Stimulated activated naive CD8-positive, alpha-beta T cell treated with anti-CD3 and anti-CD28 coated beads, Interleukin-15, Interleukin-2, amounts not matched to agents 100 ng/mL and 50 ng/mL, for 24 hours (primary cell): ENCODE data around the gene RWDD1.
"Not testable (repeated sequence)": the region's sequence is repeated elsewhere in the genome, so short reads cannot be mapped to it uniquely, and the experiment has no call there.

ENCODE experiments used
- H3K27ac Mint-ChIP-seq: one replicate; pipeline ENCODE4 v1.8.0; 2021; ENCODE audit warnings: mild to moderate bottlenecking, mixed read lengths
- H3K27me3 Mint-ChIP-seq: one replicate; pipeline ENCODE4 v1.8.0; 2021; ENCODE audit warnings: mixed read lengths
- H3K36me3 Mint-ChIP-seq: one replicate; pipeline ENCODE4 v1.8.0; 2021; ENCODE audit warnings: low read depth, mixed read lengths
- H3K4me1 Mint-ChIP-seq: one replicate; pipeline ENCODE4 v1.8.0; 2021; ENCODE audit warnings: low read depth, mixed read lengths
- H3K4me3 Mint-ChIP-seq: one replicate; pipeline ENCODE4 v1.8.0; 2021; ENCODE audit warnings: mild to moderate bottlenecking, mixed read lengths
- H3K9me3 Mint-ChIP-seq: one replicate; pipeline ENCODE4 v1.8.0; 2021; ENCODE audit warnings: mixed read lengths

RWDD1 gene

GRCh38 chr6:116568821-116569755, 2.2 kb upstream of the RWDD1 start:
- peaks cover 8% of the 10 kb centered on the region for H3K36me3 Mint-ChIP-seq
- H3K9me3 Mint-ChIP-seq = no peaks in the 10 kb centered on the region
- H3K27me3 Mint-ChIP-seq = peaks cover 4% of the 10 kb centered on the region
- peaks cover 48% of the 10 kb centered on the region for H3K4me1 Mint-ChIP-seq
- H3K4me3 Mint-ChIP-seq = peak overlapping the region; percentile 100
- no peak overlapping the region for H3K27ac Mint-ChIP-seq

GRCh38 chr6:116571683-116572000, 338 bp downstream of the RWDD1 start:
- Mint-ChIP-seq H3K4me1 (peaks cover 51% of the 10 kb centered on the region), H3K4me3 (peak overlapping the region; percentile 100), H3K27me3 (no peaks in the 10 kb centered on the region), H3K9me3 (no peaks in the 10 kb centered on the region), H3K27ac (peak overlapping the region; percentile 93), H3K36me3 (peaks cover 26% of the 10 kb centered on the region)

GRCh38 chr6:116572162-116572561, 858 bp downstream of the RWDD1 start:
- Mint-ChIP-seq H3K36me3 (peaks cover 30% of the 10 kb centered on the region), H3K9me3 (no peaks in the 10 kb centered on the region), H3K27ac (peak overlapping the region; percentile 93), H3K4me1 (peaks cover 55% of the 10 kb centered on the region), H3K27me3 (no peaks in the 10 kb centered on the region), H3K4me3 (peak overlapping the region; percentile 100)

DNA sequence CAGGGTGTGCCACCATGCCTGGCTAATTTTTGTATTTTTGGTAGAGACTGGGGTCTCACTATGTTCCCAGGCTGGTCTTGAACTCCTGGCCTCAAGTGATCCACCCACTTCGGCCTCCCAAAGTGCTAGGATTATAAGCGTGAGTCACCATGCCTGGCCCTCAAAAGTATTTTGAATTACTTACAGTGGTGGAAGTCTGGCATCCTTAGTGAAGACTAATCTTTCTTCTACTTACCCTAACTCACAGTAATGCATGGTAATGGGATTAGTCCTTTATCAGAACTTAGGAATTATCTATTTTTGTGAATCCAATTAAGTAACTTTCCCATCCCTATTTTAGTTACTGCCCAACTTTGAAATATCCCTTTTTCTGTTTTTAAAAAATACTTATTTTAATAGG, 3.9 kb downstream of the RWDD1 start:
- Mint-ChIP-seq H3K27ac (no peak overlapping the region), H3K4me3 (no peak overlapping the region), H3K27me3 (no peaks in the 10 kb centered on the region), H3K36me3 (peaks cover 53% of the 10 kb centered on the region), H3K4me1 (peaks cover 53% of the 10 kb centered on the region), H3K9me3 (no peaks in the 10 kb centered on the region)

DNA sequence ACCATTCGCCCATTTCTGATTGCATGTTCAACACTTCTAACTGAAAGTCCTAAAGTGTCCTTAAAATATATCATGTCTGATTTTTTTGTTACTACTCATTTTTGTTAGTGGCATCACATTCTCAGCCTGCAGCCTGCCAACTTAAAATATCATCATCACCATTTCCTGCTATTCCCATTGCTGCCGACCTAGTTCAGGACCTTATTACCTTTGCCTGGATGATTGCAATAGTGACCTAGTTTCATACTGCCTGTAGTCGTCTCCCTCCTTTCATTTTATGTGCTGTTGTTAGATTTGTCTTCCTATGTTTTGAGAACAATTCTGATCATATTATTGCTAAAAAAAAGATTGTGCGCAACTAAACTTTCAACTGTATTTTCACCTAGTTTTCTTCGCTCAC, 6.2 kb downstream of the RWDD1 start:
- Mint-ChIP-seq H3K4me1 (peaks cover 47% of the 10 kb centered on the region), H3K36me3 (peaks cover 64% of the 10 kb centered on the region), H3K27me3 (no peaks in the 10 kb centered on the region), H3K9me3 (no peaks in the 10 kb centered on the region), H3K27ac (no peak overlapping the region), H3K4me3 (no peak overlapping the region)

- Mint-ChIP-seq H3K27ac (no peak overlapping the region), H3K4me1 (peaks cover 39% of the 10 kb centered on the region), H3K36me3 (peaks cover 67% of the 10 kb centered on the region), H3K9me3 (no peaks in the 10 kb centered on the region), H3K4me3 (no peak overlapping the region), H3K27me3 (no peaks in the 10 kb centered on the region)
Measured at GRCh38 chr6:116578335-116578734, 7.0 kb downstream of the RWDD1 start.

GRCh38 chr6:116579143-116579542, 7.8 kb downstream of the RWDD1 start:
- H3K27ac Mint-ChIP-seq = peak overlapping the region; percentile 41
- no peaks in the 10 kb centered on the region for H3K27me3 Mint-ChIP-seq
- H3K36me3 Mint-ChIP-seq = peaks cover 63% of the 10 kb centered on the region
- peaks cover 31% of the 10 kb centered on the region for H3K4me1 Mint-ChIP-seq
- no peaks in the 10 kb centered on the region for H3K9me3 Mint-ChIP-seq
- no peak overlapping the region for H3K4me3 Mint-ChIP-seq

GRCh38 chr6:116580198-116580597, 8.9 kb downstream of the RWDD1 start:
- no peaks in the 10 kb centered on the region for H3K27me3 Mint-ChIP-seq
- peaks cover 69% of the 10 kb centered on the region for H3K36me3 Mint-ChIP-seq
- H3K27ac Mint-ChIP-seq = no peak overlapping the region
- no peak overlapping the region for H3K4me3 Mint-ChIP-seq
- H3K4me1 Mint-ChIP-seq = peaks cover 26% of the 10 kb centered on the region
- H3K9me3 Mint-ChIP-seq = no peaks in the 10 kb centered on the region

- Mint-ChIP-seq H3K4me1 (no peaks in the 10 kb centered on the region), H3K27ac (no peak overlapping the region), H3K36me3 (peaks cover 77% of the 10 kb centered on the region), H3K4me3 (no peak overlapping the region), H3K27me3 (no peaks in the 10 kb centered on the region), H3K9me3 (no peaks in the 10 kb centered on the region)
Measured at GRCh38 chr6:116586276-116586675, 15.0 kb downstream of the RWDD1 start.

DNA sequence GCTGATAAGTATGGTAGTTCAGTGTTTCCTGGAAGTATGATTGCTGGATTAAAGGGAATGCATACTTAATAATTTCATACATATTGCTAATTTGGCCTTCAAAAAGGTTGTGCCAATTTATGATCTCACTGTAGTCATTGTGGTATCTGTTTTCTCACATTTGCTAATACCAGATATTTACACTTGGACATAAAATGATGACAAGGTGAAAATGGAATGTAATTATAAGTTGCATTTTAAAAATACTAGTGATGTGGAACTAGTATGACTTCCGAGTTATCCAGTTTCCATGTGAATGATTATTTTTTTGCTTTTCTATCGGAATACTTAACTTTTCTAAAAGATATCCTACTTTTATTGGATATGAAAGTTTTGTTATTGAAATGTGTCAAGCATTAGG, 15.4 kb downstream of the RWDD1 start:
- no peaks in the 10 kb centered on the region for H3K9me3 Mint-ChIP-seq

GRCh38 chr6:116595247-116595646, 23.9 kb downstream of the RWDD1 start:
- no peaks in the 10 kb centered on the region for H3K4me1 Mint-ChIP-seq
- H3K9me3 Mint-ChIP-seq = no peaks in the 10 kb centered on the region
- no peaks in the 10 kb centered on the region for H3K27me3 Mint-ChIP-seq
- H3K4me3 Mint-ChIP-seq = no peak overlapping the region
- no peak overlapping the region for H3K27ac Mint-ChIP-seq
- H3K36me3 Mint-ChIP-seq = peaks cover 79% of the 10 kb centered on the region

More for the DNA sequence above, 15.4 kb downstream of the RWDD1 start:
- peaks cover 78% of the 10 kb centered on the region for H3K36me3 Mint-ChIP-seq
- no peak overlapping the region for H3K4me3 Mint-ChIP-seq
- no peaks in the 10 kb centered on the region for H3K4me1 Mint-ChIP-seq
- H3K27me3 Mint-ChIP-seq = no peaks in the 10 kb centered on the region
- H3K27ac Mint-ChIP-seq = no peak overlapping the region

- Mint-ChIP-seq H3K4me3 (no peak overlapping the region), H3K36me3 (peaks cover 80% of the 10 kb centered on the region), H3K9me3 (no peaks in the 10 kb centered on the region), H3K4me1 (no peaks in the 10 kb centered on the region), H3K27ac (no peak overlapping the region), H3K27me3 (no peaks in the 10 kb centered on the region)
Measured at GRCh38 chr6:116596815-116597214, 25.5 kb downstream of the RWDD1 start.

GRCh38 chr6:116603916-116604315, 32.6 kb downstream of the RWDD1 start:
- H3K27me3 Mint-ChIP-seq, H3K4me3 Mint-ChIP-seq, H3K4me1 Mint-ChIP-seq, H3K27ac Mint-ChIP-seq: not testable (repeated sequence)
- peaks cover 59% of the 10 kb centered on the region for H3K36me3 Mint-ChIP-seq
- H3K9me3 Mint-ChIP-seq = peaks cover 12% of the 10 kb centered on the region

DNA sequence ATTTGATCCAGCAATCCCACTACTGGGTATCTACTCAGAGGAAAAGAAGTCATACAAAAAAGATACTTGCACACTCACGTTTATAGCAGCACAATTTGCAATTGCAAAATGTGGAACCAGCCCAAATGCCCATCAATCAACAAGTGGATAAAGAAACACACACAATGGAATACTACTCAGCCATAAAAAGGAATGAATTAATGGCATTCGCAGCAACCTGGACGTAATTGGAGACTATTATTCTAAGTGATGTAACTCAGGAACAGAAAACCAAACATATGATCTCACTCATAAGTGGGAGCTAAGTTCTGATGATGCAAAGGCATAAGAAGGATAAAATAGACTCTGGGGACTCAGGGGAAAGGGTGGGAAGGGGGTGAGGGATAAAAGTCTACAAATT, 33.6 kb downstream of the RWDD1 start:
- H3K27me3 Mint-ChIP-seq, H3K4me1 Mint-ChIP-seq, H3K4me3 Mint-ChIP-seq, H3K27ac Mint-ChIP-seq: not testable (repeated sequence)
- Mint-ChIP-seq H3K9me3 (peaks cover 12% of the 10 kb centered on the region), H3K36me3 (peaks cover 51% of the 10 kb centered on the region)

DNA sequence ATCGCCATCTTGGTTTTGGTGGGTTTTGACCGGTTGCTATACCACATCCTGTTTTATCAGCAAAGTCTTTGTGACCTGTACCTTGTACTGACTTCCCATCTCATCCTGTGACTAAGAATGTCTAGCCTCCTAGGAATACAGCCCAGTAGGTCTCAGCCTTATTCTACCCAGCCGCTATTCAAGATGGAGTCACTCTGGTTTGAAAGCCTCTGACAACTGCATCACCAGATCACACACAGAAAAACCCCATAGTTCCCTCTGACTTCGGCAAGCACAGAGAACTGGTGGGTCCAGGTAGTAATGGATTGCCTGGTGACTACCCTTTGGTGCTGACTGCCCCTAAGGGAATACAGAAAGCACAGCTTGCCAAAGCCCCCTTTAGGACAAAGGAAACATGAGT, 34.6 kb downstream of the RWDD1 start:
- Mint-ChIP-seq H3K36me3 (peaks cover 43% of the 10 kb centered on the region), H3K4me1 (no peaks in the 10 kb centered on the region), H3K27ac (no peak overlapping the region), H3K9me3 (peaks cover 12% of the 10 kb centered on the region), H3K4me3 (no peak overlapping the region), H3K27me3 (peaks cover 3% of the 10 kb centered on the region)

- peaks cover 4% of the 10 kb centered on the region for H3K4me1 Mint-ChIP-seq
- no peaks in the 10 kb centered on the region for H3K36me3 Mint-ChIP-seq
- no peak overlapping the region for H3K4me3 Mint-ChIP-seq
- H3K27ac Mint-ChIP-seq = no peak overlapping the region
- H3K27me3 Mint-ChIP-seq = peaks cover 28% of the 10 kb centered on the region
- H3K9me3 Mint-ChIP-seq = no peaks in the 10 kb centered on the region
Measured at GRCh38 chr6:116611056-116611455, 39.8 kb downstream of the RWDD1 start.
